SU-DHL-6 (cell line): ENCODE measurements around the gene PDGFC.

Source experiments
- H2AFZ ChIP-seq: fragments of 200-600 bp; sonication (generic); 2 replicates; pipeline ENCODE4 v1.6.1; 2014; ENCODE audit warnings: low read depth, mild to moderate bottlenecking, moderate library complexity, mixed read lengths, antibody characterized with exemption, low read length; ENCODE audit not compliant: severe bottlenecking
- H3F3A ChIP-seq: fragments of 200-600 bp; shearing (Covaris generic); 2 replicates; pipeline ENCODE4 v1.6.0; 2016; ENCODE audit warnings: antibody characterized with exemption, mild to moderate bottlenecking; ENCODE audit not compliant: insufficient read depth
- H3K27ac ChIP-seq: fragments of 200-600 bp; sonication (generic); 2 replicates; pipeline ENCODE4 v1.5.1; 2016; ENCODE audit warnings: low read depth, mild to moderate bottlenecking, low read length, moderate library complexity, mixed read lengths
- H3K27me3 ChIP-seq: fragments of 200-600 bp; sonication (generic), shearing (Covaris generic); 2 replicates; pipeline ENCODE4 v1.6.0; 2014; ENCODE audit warnings: mild to moderate bottlenecking, low read length
- H3K36me3 ChIP-seq: fragments of 200-600 bp; sonication (generic); 2 replicates; pipeline ENCODE4 v1.6.1; 2014; ENCODE audit warnings: mild to moderate bottlenecking, low read length, mixed read lengths
- H3K4me2 ChIP-seq: fragments of 300-600, 200-600 bp; shearing (Covaris generic), sonication (generic); 2 replicates; pipeline ENCODE4 v1.6.0; 2014; ENCODE audit warnings: low read length, low read depth, mild to moderate bottlenecking; ENCODE audit not compliant: poor library complexity, severe bottlenecking
- H3K4me3 ChIP-seq: fragments of 200-600 bp; sonication (generic); 2 replicates; pipeline ENCODE4 v1.5.1; 2014; ENCODE audit warnings: antibody characterized with exemption, low read length, mild to moderate bottlenecking, mixed read lengths; ENCODE audit not compliant: insufficient read depth, poor library complexity, severe bottlenecking
- H3K79me2 ChIP-seq: fragments of 200-600 bp; sonication (generic); 2 replicates; pipeline ENCODE4 v1.6.1; 2014; ENCODE audit warnings: mild to moderate bottlenecking, low read length, moderate library complexity; ENCODE audit not compliant: insufficient read depth
- H3K9ac ChIP-seq: fragments of 200-600 bp; sonication (generic); 2 replicates; pipeline ENCODE4 v1.7.0; 2014; ENCODE audit warnings: mild to moderate bottlenecking, low read length
- H3K9me2 ChIP-seq: fragments of 200-600 bp; sonication (generic); replicated peaks from 2 replicates; pipeline ENCODE4 v1.6.1; 2014; ENCODE audit warnings: low read length; ENCODE audit not compliant: insufficient read depth
- H3K9me3 ChIP-seq: fragments of 200-600 bp; sonication (generic); 2 replicates; pipeline ENCODE4 v1.6.1; 2014; ENCODE audit warnings: low read length, mixed read lengths; ENCODE audit not compliant: insufficient read depth
- H4K20me1 ChIP-seq: fragments of 200-600 bp; sonication (generic); 2 replicates; pipeline ENCODE4 v1.6.1; 2014; ENCODE audit warnings: low read depth, mild to moderate bottlenecking, antibody characterized with exemption, low read length, moderate library complexity, mixed read lengths
- CTCF ChIP-seq: fragments of 200-600 bp; sonication (generic); IDR thresholded peaks from one replicate; pipeline ENCODE4 v1.5.1; 2017; ENCODE audit warnings: antibody characterized with exemption, mild to moderate bottlenecking, low read length, moderate library complexity; ENCODE audit not compliant: insufficient read depth, poor library complexity, severe bottlenecking
- EZH2phosphoT487 ChIP-seq: fragments of 200-600 bp; sonication (generic), shearing (Covaris generic); conservative IDR thresholded peaks from 2 replicates; pipeline ENCODE4 v1.6.1; 2018; ENCODE audit warnings: mild to moderate bottlenecking, antibody characterized with exemption, low read length, moderate library complexity, mixed read lengths

The PDGFC gene

GRCh38 chr4:156815717-156816359 is 155.8 kb downstream of the PDGFC start:
- Histone ChIP-seq H3K27ac (no peak overlapping the region), H3K9me3 (no peaks in the 10 kb centered on the region), H3K27me3 (no peaks in the 10 kb centered on the region), H3F3A (no peaks in the 10 kb centered on the region), H3K4me3 (no peak overlapping the region), H3K9me2 (0 out of 2 replicates have a peak, but pooled peaks cover 2% of the 10 kb centered on the region), H4K20me1 (no peaks in the 10 kb centered on the region), H3K36me3 (no peaks in the 10 kb centered on the region), H3K79me2 (no peaks in the 10 kb centered on the region), H3K4me2 (no peak overlapping the region), H3K9ac (no peak overlapping the region), H2AFZ (no peak overlapping the region)
- TF ChIP-seq EZH2phosphoT487 (no peak), CTCF (no peak)

GRCh38 chr4:156811963-156812362 is 159.6 kb downstream of the PDGFC start:
- H3K79me2 ChIP-seq = no peaks in the 10 kb centered on the region
- TF ChIP-seq CTCF (no peak), EZH2phosphoT487 (no peak)
- no peak overlapping the region for H3K4me3 ChIP-seq
- H2AFZ ChIP-seq = no peak overlapping the region
- 0 out of 2 replicates have a peak, but pooled peaks cover 2% of the 10 kb centered on the region for H3K9me2 ChIP-seq
- H3K9ac ChIP-seq = no peak overlapping the region
- no peaks in the 10 kb centered on the region for H3K36me3 ChIP-seq
- H3K27ac ChIP-seq = no peak overlapping the region
- H3F3A ChIP-seq = no peaks in the 10 kb centered on the region
- no peaks in the 10 kb centered on the region for H3K9me3 ChIP-seq
- no peaks in the 10 kb centered on the region for H3K27me3 ChIP-seq
- no peak overlapping the region for H3K4me2 ChIP-seq
- no peaks in the 10 kb centered on the region for H4K20me1 ChIP-seq

GRCh38 chr4:156811286-156811685 is 160.3 kb downstream of the PDGFC start:
- 0 out of 2 replicates have a peak, but pooled peaks cover 2% of the 10 kb centered on the region for H3K9me2 ChIP-seq
- no peak overlapping the region for H3K27ac ChIP-seq
- no peaks in the 10 kb centered on the region for H3K36me3 ChIP-seq
- no peaks in the 10 kb centered on the region for H3K27me3 ChIP-seq
- H3K9me3 ChIP-seq = no peaks in the 10 kb centered on the region
- no peak overlapping the region for H3K9ac ChIP-seq
- H3K4me2 ChIP-seq = no peak overlapping the region
- no peaks in the 10 kb centered on the region for H3F3A ChIP-seq
- no peaks in the 10 kb centered on the region for H3K79me2 ChIP-seq
- H2AFZ ChIP-seq = no peak overlapping the region
- H3K4me3 ChIP-seq = no peak overlapping the region
- no peak for TF ChIP-seq EZH2phosphoT487
- TF ChIP-seq CTCF = no peak
- H4K20me1 ChIP-seq = no peaks in the 10 kb centered on the region
